SK-N-MC (cell line): Measurements from ENCODE around the gene PSMB4.

Source experiments
- DNase-seq: peaks from one replicate; pipeline ENCODE4 v3.0.0-alpha.2; 2011; ENCODE audit warnings: low read depth, low spot score
- H3K27ac ChIP-seq: fragments of 200-600 bp; sonication (generic); 2 replicates; pipeline ENCODE4 v1.5.1; 2016; ENCODE audit warnings: mixed run types
- H3K36me3 ChIP-seq: fragments of 200-600 bp; sonication (generic); 2 replicates; pipeline ENCODE4 v1.6.1; 2017; ENCODE audit warnings: antibody characterized with exemption, low read length, mixed read lengths; ENCODE audit not compliant: insufficient read depth
- H3K4me3 ChIP-seq: fragments of 200-600 bp; sonication (generic); 2 replicates; pipeline ENCODE4 v1.5.1; 2016
- H3K9ac ChIP-seq: fragments of 200-600 bp; sonication (generic); 2 replicates; pipeline ENCODE4 v1.8.0; 2017; ENCODE audit warnings: mixed run types, mixed read lengths; ENCODE audit not compliant: insufficient read length
- H3K9me3 ChIP-seq: fragments of 200-600 bp; sonication (generic); 2 replicates; pipeline ENCODE4 v1.6.1; 2017; ENCODE audit warnings: low read depth, mild to moderate bottlenecking, antibody characterized with exemption, low read length, moderate library complexity, mixed read lengths
- EZH2 ChIP-seq: fragments of 200-600 bp; sonication (generic); IDR thresholded peaks from one replicate; pipeline ENCODE4 v1.6.1; 2017; ENCODE audit warnings: antibody characterized with exemption
- FOXP2 ChIP-seq: optimal IDR thresholded peaks from 2 replicates; pipeline ENCODE3; 2011; ENCODE audit warnings: mild to moderate bottlenecking, moderate library complexity; ENCODE audit not compliant: insufficient read depth; ENCODE audit errors: extremely low read length, control extremely low read depth
- POLR2AphosphoS5 ChIP-seq: IDR thresholded peaks from 2 replicates; pipeline ENCODE4 v1.6.1; 2012; ENCODE audit warnings: mild to moderate bottlenecking, low read depth, low read length, borderline replicate concordance

Gene PSMB4

DNA sequence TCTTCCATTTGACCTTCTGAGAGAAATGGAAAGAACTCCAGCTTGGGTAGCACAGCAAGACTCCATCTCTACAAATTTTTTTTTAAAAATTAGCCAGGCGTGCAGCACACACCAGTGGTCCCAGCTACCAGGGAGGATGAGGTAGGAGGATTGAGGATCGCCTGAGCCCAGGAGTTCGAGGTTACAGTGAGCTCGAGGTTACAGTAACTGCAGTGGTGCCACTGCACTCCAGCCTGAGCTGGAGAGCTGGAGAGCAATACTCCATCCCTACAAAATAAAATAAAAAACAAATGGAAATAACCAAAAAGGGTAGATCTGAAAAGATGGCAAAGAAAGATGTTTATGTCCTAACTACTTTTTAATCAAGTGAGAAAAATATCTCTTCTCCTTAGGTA, 45.4 kb downstream of the PSMB4 start:
- Histone ChIP-seq H3K36me3 (peaks cover 27% of the 10 kb centered on the region), H3K4me3 (peak overlapping the region; percentile 36), H3K27ac (peak overlapping the region; percentile 74), H3K9ac (no peak overlapping the region), H3K9me3 (no peaks in the 10 kb centered on the region)
- TF ChIP-seq POLR2AphosphoS5 = no peak
- TF ChIP-seq EZH2 = no peak
- TF ChIP-seq FOXP2 = no peak
- no peak for DNase-seq

DNA sequence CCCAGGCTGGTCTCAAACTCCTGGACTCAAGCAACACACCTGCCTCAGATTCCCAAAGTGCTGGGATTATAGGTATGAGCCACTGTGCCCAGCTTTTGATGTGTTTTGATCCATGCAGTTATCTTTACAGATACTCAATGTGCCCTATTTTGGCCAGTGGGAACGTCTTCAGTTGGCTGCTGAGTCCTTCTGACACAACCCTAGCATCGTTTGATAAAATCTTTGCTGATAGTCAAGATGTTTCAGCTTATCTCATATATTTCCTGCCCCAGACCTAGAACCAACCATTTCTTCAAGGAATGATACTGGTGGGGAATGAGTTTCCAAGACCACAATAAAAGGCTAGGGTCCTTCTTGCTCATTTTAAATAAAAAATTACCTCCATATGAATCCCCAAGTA, 48.3 kb downstream of the PSMB4 start:
- no peaks in the 10 kb centered on the region for H3K9me3 ChIP-seq
- no peak overlapping the region for H3K9ac ChIP-seq
- H3K27ac ChIP-seq = no peak overlapping the region
- peaks cover 17% of the 10 kb centered on the region; the same call in 1 of the 2 replicates for H3K36me3 ChIP-seq
- no peak overlapping the region for H3K4me3 ChIP-seq
- TF ChIP-seq POLR2AphosphoS5 = no peak
- TF ChIP-seq FOXP2 = no peak
- TF ChIP-seq EZH2 = no peak
- DNase-seq = no peak
